Stimulated activated CD8-positive, alpha-beta memory T cell treated with anti-CD3 and anti-CD28 coated beads, Interleukin-4, amount 100 ng/mL, for 48 hours (primary cell): Measurements from ENCODE around the gene CEP350.

ENCODE experiments used
- DNase-seq: peaks from one replicate; pipeline ENCODE4 v3.0.0-alpha.2; 2020

CEP350 gene

DNA sequence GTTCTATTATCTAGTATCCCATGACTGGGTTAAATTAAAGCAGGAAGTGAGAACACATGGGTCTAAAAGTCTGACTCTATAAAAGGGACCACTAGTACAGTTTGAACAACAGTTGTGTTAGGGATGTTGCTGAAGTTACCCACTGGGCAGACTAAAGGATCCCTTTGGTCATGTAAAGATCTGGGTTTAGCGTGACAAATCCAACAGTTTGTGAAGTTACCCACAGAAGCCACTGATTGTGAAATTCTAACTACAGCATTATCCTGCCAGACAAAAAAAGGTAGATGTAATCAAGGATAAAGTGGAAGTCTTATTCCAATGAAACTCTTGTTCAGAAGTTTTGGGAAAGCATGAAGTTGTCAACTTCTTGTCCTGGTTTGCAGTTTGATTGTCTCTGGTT lies 205.7 kb downstream of the CEP350 start:
- no peak for DNase-seq

DNA sequence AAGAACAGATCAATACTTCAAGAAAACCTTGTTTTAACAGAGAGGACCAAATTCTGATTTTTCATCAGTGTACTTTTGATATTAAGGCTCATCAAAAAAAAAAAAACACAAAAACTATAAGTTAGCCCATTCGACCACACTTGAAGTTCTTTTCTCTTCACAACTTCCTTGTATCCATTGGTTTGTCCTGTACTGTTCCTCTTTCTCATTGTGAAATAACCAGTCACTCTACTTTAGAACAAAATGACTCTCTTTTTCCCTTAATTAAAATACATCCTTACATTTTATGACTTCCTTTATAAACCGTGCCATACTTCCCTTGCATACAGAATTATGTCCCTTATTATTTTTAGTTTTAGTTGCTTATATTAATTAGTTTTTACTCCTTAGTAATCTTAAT lies 208.4 kb downstream of the CEP350 start:
- no peak for DNase-seq
